Right lobe of liver (tissue), 6 donors: Measurements from ENCODE around the gene CAPZA2. TPM values are rescaled to one million over a fixed set of nuclear protein-coding genes. Genes with fewer than 3 reads are reported as not detected.
"Not testable (repeated sequence)": the region's sequence is repeated elsewhere in the genome, so short reads cannot be mapped to it uniquely, and the experiment has no call there.

ENCODE experiments used
- ATAC-seq, 4 donors: fragments of 200-7000 bp; cut with Tn5 transposase; one replicate each; pipeline ENCODE4 v1.9.1; 2020; ENCODE audit warnings: mild to moderate bottlenecking in 4 of 4, moderate library complexity in 4 of 4
- DNase-seq, 3 donors: peaks; one replicate each; pipeline ENCODE4 v3.0.0-alpha.2; 2020
- H3K27ac ChIP-seq, 3 donors: fragments of 200-600 bp; one replicate each; pipeline ENCODE4 v1.8.0; 2022
- H3K27me3 ChIP-seq, 2 donors: fragments of 200-600 bp; one replicate each; pipeline ENCODE4 v1.8.0; 2022
- H3K36me3 ChIP-seq, 4 donors: fragments of 200-600 bp; sonication (generic) in 1 of 4; one replicate each; pipeline versions ENCODE4 v1.5.1 to v1.8.0; 2017 to 2022; ENCODE audit warnings: control low read depth in 1 of 4
- H3K4me1 ChIP-seq, 4 donors: fragments of 200-600 bp; sonication (generic) in 1 of 4; one replicate each; pipeline versions ENCODE4 v1.5.1 to v1.8.0; 2017 to 2022; ENCODE audit warnings: control low read depth in 1 of 4
- H3K4me3 ChIP-seq, 3 donors: fragments of 200-600 bp; one replicate each; pipeline ENCODE4 v1.8.0; 2022
- H3K9me3 ChIP-seq, 4 donors: fragments of 200-600 bp; sonication (generic) in 1 of 4; one replicate each; pipeline versions ENCODE4 v1.5.1 to v1.8.0; 2017 to 2022; ENCODE audit warnings: control low read depth in 1 of 4
- CTCF ChIP-seq, 4 donors: fragments of 200-600 bp in 3 of 4; fragments of 450-650 bp in 1 of 4; IDR thresholded peaks; one replicate each; pipeline versions ENCODE4 v1.5.1 to v1.8.0; 2016 to 2022; ENCODE audit warnings: antibody characterized with exemption in 4 of 4, mild to moderate bottlenecking in 2 of 4
- POLR2A ChIP-seq: fragments of 450-650 bp; IDR thresholded peaks from one replicate; pipeline ENCODE4 v1.6.1; 2017; ENCODE audit warnings: antibody characterized with exemption, mild to moderate bottlenecking
- WGBS: methylation state at CpG from one replicate; pipeline ENCODE4 v1.1.6; 2018; ENCODE audit warnings: low coverage, low lambda C conversion rate; ENCODE audit not compliant: insufficient coverage; ENCODE audit errors: missing lambda C conversion rate; 5-methylcytosine and 5-hydroxymethylcytosine counted together
- intact Hi-C, 2 donors: fragments of 100-400 bp; cut with DNase I; formaldehyde crosslinking; loops; one replicate each; pipeline versions ENCODE4 v1.11.2 to v1.14.1; 2022
- long read RNA-seq: library from polyadenylated mRNA; unstranded; transcript quantifications from one replicate; pipeline ENCODE4 v2.0.0, GENCODE V29; 2019
- total RNA-seq, 6 experiments: library from RNA; depleted of rRNA in 2 of 6; stranded (reverse); fragments of >200 nt in 2 of 6; fragmentation: NEBNext Ultra II Directional in 3 of 6; extraction: Animal tissue kit (Norgen Biotek cat#: 25700) in 3 of 6; gene quantifications; one replicate each; pipeline versions ENCODE4 v1.1.0 to v1.2.4, GENCODE V29; 2016 to 2023
- donor health status: DM: no; HTN: yes; CAD: no.
- donor health status: DM: no; HTN: no; CAD: no.
- donor health status: DM: no; HTN: no; CAD: no.
- donor health status: DM: no; HTN: yes; CAD: no.
- donor health status: DM: no; HTN: yes; CAD: no.

The CAPZA2 gene
- 100 to 1,000 TPM in 3 of 6 experiments, 10 to 100 TPM in 3; 48.8 to 114 (median 89.8) TPM for total RNA-seq
- long read RNA-seq, full-length matches to known transcripts, result 22 of 27 reads
- long read RNA-seq, partial matches to known transcripts, result 3 of 27 reads
- long read RNA-seq, other reads (novel, unspliced or antisense), result 2 of 27 reads

- peak; percentile 93 to 97 (median 96) for ATAC-seq
- 0% methylated on average over 29 of the region's 80 CpGs for WGBS
- Histone ChIP-seq H3K27me3 (no peaks in the 10 kb centered on the region), H3K4me3 (peak within 1 kb of the TSS; percentile 85 to 90 (median 88)), H3K4me1 (peaks cover 0 to 14% (median 0%) of the 10 kb centered on the region in 4 donors), H3K9me3 (no peaks in the 10 kb centered on the region), H3K27ac (peak within 1 kb of the TSS; percentile 97 to 98 (median 97)), H3K36me3 (no peaks in the 10 kb centered on the region)
- DNase-seq, result peak; percentile 94 to 96 (median 95)
- TF ChIP-seq POLR2A (peak; percentile 80), CTCF (IDR thresholded peaks at IDR 0.05) (peak in 1 of 4 donors; percentile 88)
- intact Hi-C loops, result no loop called here
These were observed at the start of gene CAPZA2 for GRCh38 chr7:116862234-116862950. Gene CAPZA2, plus strand, starts transcription at chr7:116862587. Its CDS starts 25 bp downstream, at chr7:116862612.

- Histone ChIP-seq H3K4me1 (peaks cover 0 to 35% (median 10%) of the 10 kb centered on the region in 4 donors), H3K27ac (peak overlapping the region; percentile 43 to 91 (median 91)), H3K27me3 (no peaks in the 10 kb centered on the region), H3K36me3 (no peaks in the 10 kb centered on the region), H3K9me3 (no peaks in the 10 kb centered on the region), H3K4me3 (no peak overlapping the region)
- no peak for TF ChIP-seq CTCF (IDR thresholded peaks at IDR 0.05)
- TF ChIP-seq POLR2A, result no peak
- 20% methylated on average over 2 of the region's 2 CpGs for WGBS
- ATAC-seq (peak in 2 of 4 donors; percentile 4 to 17), DNase-seq (no peak)
- intact Hi-C loops, result loop anchor here in 1 of 2 donors (10.0 kb wide), 1 partner anchor 218 kb away; no protein-coding TSS in a partner anchor
These were observed 49.5 kb upstream of the CAPZA2 start for GRCh38 chr7:116812860-116813259.

- peak in 1 of 4 donors; percentile 22 for ATAC-seq
- intact Hi-C loops, result loop anchor here in 1 of 2 donors (10.0 kb wide), 1 partner anchor 219 kb away; no protein-coding TSS in a partner anchor
- peak overlapping the region; percentile 30 to 91 (median 91) for H3K27ac ChIP-seq
These were observed 49.0 kb upstream of the CAPZA2 start for GRCh38 chr7:116813371-116813770.

GRCh38 chr7:116815041-116815440, 47.3 kb upstream of the CAPZA2 start:
- TF ChIP-seq POLR2A (no peak), CTCF (IDR thresholded peaks at IDR 0.05) (no peak)
- Histone ChIP-seq H3K36me3 (no peaks in the 10 kb centered on the region), H3K4me3 (no peak overlapping the region), H3K27ac (no peak overlapping the region), H3K27me3 (no peaks in the 10 kb centered on the region), H3K9me3 (no peaks in the 10 kb centered on the region), H3K4me1 (peaks cover 0 to 22% (median 6%) of the 10 kb centered on the region in 4 donors)
- ATAC-seq (no peak), DNase-seq (no peak)
- WGBS, result 50% methylated on average over 3 of the region's 3 CpGs
- intact Hi-C loops, result loop anchor here in 1 of 2 donors (10.0 kb wide), 1 partner anchor 220 kb away; no protein-coding TSS in a partner anchor

More at GRCh38 chr7:116813371-116813770, 49.0 kb upstream of the CAPZA2 start:
- 62% methylated on average over 3 of the region's 3 CpGs for WGBS
- H3K27me3 ChIP-seq, H3K4me3 ChIP-seq, DNase-seq, H3K9me3 ChIP-seq, H3K36me3 ChIP-seq: not testable (repeated sequence)
- peaks cover 0 to 35% (median 10%) of the 10 kb centered on the region in 4 donors for H3K4me1 ChIP-seq

- no peaks in the 10 kb centered on the region for H3K27me3 ChIP-seq
- H3K9me3 ChIP-seq, result no peaks in the 10 kb centered on the region
- ATAC-seq (no peak), DNase-seq (no peak)
- WGBS, result 70% methylated on average over 3 of the region's 3 CpGs
- H3K4me3 ChIP-seq, result no peak overlapping the region
- TF ChIP-seq POLR2A (no peak), CTCF (IDR thresholded peaks at IDR 0.05) (no peak)
- H3K27ac ChIP-seq, result no peak overlapping the region
- peaks cover 0 to 5% (median 0%) of the 10 kb centered on the region in 4 donors for H3K4me1 ChIP-seq
- intact Hi-C loops, result no loop called here
- no peaks in the 10 kb centered on the region for H3K36me3 ChIP-seq
These were observed 42.2 kb upstream of the CAPZA2 start for GRCh38 chr7:116820149-116820548.

- 88% methylated on average over 4 of the region's 4 CpGs for WGBS
- H3K9me3 ChIP-seq, DNase-seq, intact Hi-C loops, H3K4me1 ChIP-seq, ATAC-seq, H3K27me3 ChIP-seq, H3K36me3 ChIP-seq, H3K27ac ChIP-seq, H3K4me3 ChIP-seq: not testable (repeated sequence)
These were observed 40.7 kb upstream of the CAPZA2 start for GRCh38 chr7:116821647-116822046.
